A549 (cell line): ENCODE measurements around the gene PPP2R2C. TPM values are rescaled to one million over a fixed set of nuclear protein-coding genes. Genes with fewer than 3 reads are reported as not detected.
A peak's percentile ranks its signal among the peaks of the same experiment; 100 is the strongest.

Source experiments
- ATAC-seq, 2 experiments: fragments of 200-7000 bp in 1 of 2; fragments of >200 bp in 1 of 2; cut with Nextera tagmentation in 1 of 2; cut with Tn5 transposase in 1 of 2; 3 replicates each; pipeline versions ENCODE4 v1.8.0 to v1.9.1; 2018 to 2020; ENCODE audit warnings: mild to moderate bottlenecking in 1 of 2, moderate library complexity in 1 of 2
- CTCF ChIA-PET: fragments of 300-600 bp; sonication (Branson Sonifier 250); formaldehyde crosslinking; extraction: SDS; loops from one replicate; lab custom pipeline; 2021; ENCODE audit warnings: antibody characterized with exemption, inconsistent platforms; lab: Yijun Ruan, JAX
- POLR2A ChIA-PET: fragments of 350-600 bp; formaldehyde crosslinking; extraction: SDS; loops from one replicate; lab custom pipeline; 2021; ENCODE audit warnings: antibody characterized with exemption, inconsistent platforms; lab: Yijun Ruan, JAX
- DNase-seq, 2 experiments: peaks; one replicate each; pipeline versions ENCODE4 v3.0.0 to v3.0.0-alpha.2; 2011 to 2016; ENCODE audit warnings: low read depth in 1 of 2, low spot score in 1 of 2
- FAIRE-seq: peaks from 2 replicates; lab custom pipeline; 2011; peaks lifted over from hg19 to GRCh38; lab: Jason Lieb, UNC
- H3K27ac ChIP-seq, 2 experiments: fragments of >200 bp; sonication (Bioruptor Twin); formaldehyde crosslinking; 3 replicates each; pipeline ENCODE4 v1.5.1; 2016 to 2017
- H3K4me1 ChIP-seq: fragments of >200 bp; sonication (Bioruptor Twin); formaldehyde crosslinking; 3 replicates; pipeline ENCODE4 v1.6.1; 2016
- H3K4me2 ChIP-seq: fragments of >200 bp; sonication (Bioruptor Twin); formaldehyde crosslinking; 3 replicates; pipeline ENCODE4 v1.6.1; 2016
- H3K4me3 ChIP-seq: fragments of >200 bp; sonication (Bioruptor Twin); formaldehyde crosslinking; 3 replicates; pipeline ENCODE4 v1.5.1; 2016
- H3K9me3 ChIP-seq: fragments of >200 bp; sonication (Bioruptor Twin); formaldehyde crosslinking; 3 replicates; pipeline ENCODE4 v1.6.1; 2016
- CHD4 ChIP-seq: fragments of 200-600 bp; sonication (generic); IDR thresholded peaks from 2 replicates; pipeline ENCODE4 v1.6.1; 2016; ENCODE audit warnings: antibody characterized with exemption, mild to moderate bottlenecking, borderline replicate concordance
- EHMT2 ChIP-seq: fragments of 200-600 bp; sonication (generic); IDR thresholded peaks from 2 replicates; pipeline ENCODE4 v1.6.1; 2016; ENCODE audit warnings: antibody characterized with exemption, low read depth, mild to moderate bottlenecking, moderate library complexity
- FOSL2 ChIP-seq, 2 experiments: fragments of 450-650 bp in 1 of 2; fragments of >200 bp in 1 of 2; sonication (Bioruptor Twin) in 1 of 2; formaldehyde crosslinking; IDR thresholded peaks; 2 replicates each; pipeline versions ENCODE4 v1.5.0 to v1.6.1; 2016 to 2020; ENCODE audit warnings: mild to moderate bottlenecking in 1 of 2, moderate library complexity in 1 of 2
- FOXS1 ChIP-seq: fragments of 250-450 bp; sonication (Bioruptor Pico); IDR thresholded peaks from 2 replicates; pipeline ENCODE4 v1.5.0; 2020; ENCODE audit warnings: mild to moderate bottlenecking, moderate library complexity
- GATA3 ChIP-seq: IDR thresholded peaks from 2 replicates; pipeline ENCODE4 v1.6.1; 2012; ENCODE audit warnings: borderline replicate concordance
- HOXB5 ChIP-seq: fragments of 250-450 bp; sonication (Bioruptor Pico); IDR thresholded peaks from 2 replicates; pipeline ENCODE4 v1.5.0; 2020; ENCODE audit warnings: mild to moderate bottlenecking, moderate library complexity
- MAFK ChIP-seq: fragments of 450-650 bp; IDR thresholded peaks from 2 replicates; pipeline ENCODE4 v1.6.1; 2014; ENCODE audit not compliant: partially characterized antibody
- NPAS2 ChIP-seq: fragments of 250-450 bp; sonication (Bioruptor Pico); IDR thresholded peaks from 2 replicates; pipeline ENCODE4 v1.8.0; 2022; ENCODE audit warnings: mild to moderate bottlenecking, moderate library complexity, borderline replicate concordance
- NR3C1 ChIP-seq: fragments of >200 bp; sonication (Bioruptor Twin); formaldehyde crosslinking; IDR thresholded peaks from 3 replicates; pipeline ENCODE4 v1.6.1; 2017
- RAD21 ChIP-seq, 2 experiments: fragments of >200 bp in 1 of 2; sonication (Bioruptor Twin) in 1 of 2; formaldehyde crosslinking in 1 of 2; IDR thresholded peaks in 1 of 2; conservative IDR thresholded peaks in 1 of 2; 2 replicates in 1 of 2; 3 replicates in 1 of 2; pipeline ENCODE4 v1.6.1; 2012 to 2018; ENCODE audit warnings: inconsistent platforms in 1 of 2
- ZFP36 ChIP-seq: fragments of 450-650 bp; IDR thresholded peaks from 2 replicates; pipeline ENCODE4 v1.6.1; 2014; ENCODE audit warnings: borderline replicate concordance; ENCODE audit not compliant: partially characterized antibody
- WGBS: methylation state at CpG from one replicate; pipeline ENCODE4 v1.1.6; 2017; ENCODE audit errors: missing lambda C conversion rate; 5-methylcytosine and 5-hydroxymethylcytosine counted together
- polyA plus RNA-seq, 4 experiments: library from polyadenylated mRNA; depleted of rRNA in 3 of 4; stranded (reverse); fragments of >200 nt; fragmentation: RNase III in 1 of 4; extraction: RNeasy Plus Mini Kit Qiagen cat#74134 plus additional on column Dnase treatment in 1 of 4; gene quantifications; 2 replicates in 3 of 4; 3 replicates in 1 of 4; pipeline ENCODE4 v1.2.3, GENCODE V29; 2011 to 2017
- TF ChIP-seq, protein P1 (sequence below): fragments of 150-350 bp; IDR thresholded peaks from 2 replicates; pipeline ENCODE4 v1.6.1; 2014; ENCODE audit warnings: low read depth, mild to moderate bottlenecking, low read length
- TF ChIP-seq, protein P2 (sequence below): fragments of >200 bp; sonication (Bioruptor Twin); formaldehyde crosslinking; IDR thresholded peaks from 3 replicates; pipeline ENCODE4 v1.6.1; 2016
- TF ChIP-seq, protein P3 (sequence below): IDR thresholded peaks from 2 replicates; pipeline ENCODE4 v1.6.1; 2012
- TF ChIP-seq, protein P4 (sequence below): fragments of 450-650 bp; IDR thresholded peaks from 2 replicates; pipeline ENCODE4 v1.6.1; 2014; ENCODE audit warnings: antibody characterized with exemption

Gene PPP2R2C
- polyA plus RNA-seq, 2 of the 4 experiments (the other 2 are of a cell fraction) = 23.9 to 29.4 TPM

DNA sequence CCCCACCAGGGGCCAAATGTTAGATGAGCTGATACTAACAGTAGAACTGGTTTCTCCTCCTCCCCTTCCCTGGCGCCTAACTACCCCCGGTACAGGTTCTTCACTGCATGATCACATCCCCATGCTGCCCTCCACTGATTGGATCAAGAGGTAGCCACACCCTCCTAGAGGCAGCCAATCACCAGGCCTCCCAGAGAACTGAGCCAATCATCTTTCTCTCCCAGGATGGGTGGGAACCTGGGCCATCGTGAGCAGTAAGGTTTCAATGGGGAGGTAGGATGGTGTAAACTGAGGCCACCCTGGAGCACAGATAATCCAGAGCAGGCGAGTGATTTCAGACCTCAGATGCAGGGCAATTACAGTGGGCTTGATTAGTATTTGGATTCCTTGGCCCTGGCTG, 64.2 kb downstream of the PPP2R2C start:
- CTCF ChIA-PET = interaction anchor here (0.9 to 1.2 kb wide), 2 partner anchors 81 to 410 kb away, joined by 3 read pairs; no protein-coding TSS in a partner anchor
- no peak overlapping the region for H3K4me3 ChIP-seq
- WGBS = 90% methylated on average over 2 of the region's 4 CpGs
- DNase-seq = peak in 1 of 2 experiments; percentile 12
- TF ChIP-seq HOXB5 = no peak
- TF ChIP-seq EHMT2 = no peak
- no peak for TF ChIP-seq MAFK
- TF ChIP-seq, protein P1, sequence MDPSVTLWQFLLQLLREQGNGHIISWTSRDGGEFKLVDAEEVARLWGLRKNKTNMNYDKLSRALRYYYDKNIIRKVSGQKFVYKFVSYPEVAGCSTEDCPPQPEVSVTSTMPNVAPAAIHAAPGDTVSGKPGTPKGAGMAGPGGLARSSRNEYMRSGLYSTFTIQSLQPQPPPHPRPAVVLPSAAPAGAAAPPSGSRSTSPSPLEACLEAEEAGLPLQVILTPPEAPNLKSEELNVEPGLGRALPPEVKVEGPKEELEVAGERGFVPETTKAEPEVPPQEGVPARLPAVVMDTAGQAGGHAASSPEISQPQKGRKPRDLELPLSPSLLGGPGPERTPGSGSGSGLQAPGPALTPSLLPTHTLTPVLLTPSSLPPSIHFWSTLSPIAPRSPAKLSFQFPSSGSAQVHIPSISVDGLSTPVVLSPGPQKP = no peak
- TF ChIP-seq NR3C1 = no peak
- TF ChIP-seq, all 56 proteins: peak for 0
- no peaks in the 10 kb centered on the region for H3K9me3 ChIP-seq
- ATAC-seq = peak in 1 of 2 experiments; percentile 49; a peak in 2 of 6 replicates
- H3K4me1 ChIP-seq = no peaks in the 10 kb centered on the region
- H3K27ac ChIP-seq = no peak overlapping the region
- POLR2A ChIA-PET = no interaction called here
- FAIRE-seq = no peak
- H3K4me2 ChIP-seq = no peak overlapping the region

DNA sequence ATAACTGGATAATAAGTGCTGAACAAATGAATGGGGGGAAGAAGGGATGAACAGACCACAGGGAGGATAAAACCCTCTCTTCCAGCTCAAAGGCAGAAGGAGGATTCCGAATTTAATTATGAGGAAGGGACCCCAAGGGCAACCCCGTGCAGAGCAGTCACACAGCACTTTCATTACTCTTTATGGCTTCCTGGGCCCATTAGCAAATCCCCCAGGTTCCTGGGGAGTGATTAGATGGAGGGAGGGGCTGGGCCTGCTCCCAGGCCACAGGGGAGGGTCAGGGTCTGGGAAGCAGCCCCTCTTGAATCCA, 67.1 kb downstream of the PPP2R2C start:
- 76% methylated on average over 2 of the region's 2 CpGs for WGBS
- Histone ChIP-seq H3K9me3 (no peaks in the 10 kb centered on the region), H3K4me1 (no peaks in the 10 kb centered on the region), H3K27ac (no peak overlapping the region), H3K4me3 (no peak overlapping the region), H3K4me2 (no peak overlapping the region)
- FAIRE-seq (no peak), DNase-seq (no peak), ATAC-seq (no peak)
- POLR2A ChIA-PET = no interaction called here
- CTCF ChIA-PET = no interaction called here
- no peak for TF ChIP-seq FOXS1 (CRISPR knock-in tag)
- TF ChIP-seq CHD4 = no peak
- TF ChIP-seq HOXB5 = no peak
- TF ChIP-seq GATA3 = no peak
- TF ChIP-seq, protein P2, sequence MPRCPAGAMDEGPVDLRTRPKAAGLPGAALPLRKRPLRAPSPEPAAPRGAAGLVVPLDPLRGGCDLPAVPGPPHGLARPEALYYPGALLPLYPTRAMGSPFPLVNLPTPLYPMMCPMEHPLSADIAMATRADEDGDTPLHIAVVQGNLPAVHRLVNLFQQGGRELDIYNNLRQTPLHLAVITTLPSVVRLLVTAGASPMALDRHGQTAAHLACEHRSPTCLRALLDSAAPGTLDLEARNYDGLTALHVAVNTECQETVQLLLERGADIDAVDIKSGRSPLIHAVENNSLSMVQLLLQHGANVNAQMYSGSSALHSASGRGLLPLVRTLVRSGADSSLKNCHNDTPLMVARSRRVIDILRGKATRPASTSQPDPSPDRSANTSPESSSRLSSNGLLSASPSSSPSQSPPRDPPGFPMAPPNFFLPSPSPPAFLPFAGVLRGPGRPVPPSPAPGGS = no peak
- no peak for TF ChIP-seq NPAS2 (CRISPR knock-in tag)
- no peak for TF ChIP-seq RAD21 (conservative IDR thresholded peaks at IDR 0.05 in 1 of 2, IDR thresholded peaks at IDR 0.05 in 1 of 2)
- no peak for TF ChIP-seq MAFK
- TF ChIP-seq, protein P3, sequence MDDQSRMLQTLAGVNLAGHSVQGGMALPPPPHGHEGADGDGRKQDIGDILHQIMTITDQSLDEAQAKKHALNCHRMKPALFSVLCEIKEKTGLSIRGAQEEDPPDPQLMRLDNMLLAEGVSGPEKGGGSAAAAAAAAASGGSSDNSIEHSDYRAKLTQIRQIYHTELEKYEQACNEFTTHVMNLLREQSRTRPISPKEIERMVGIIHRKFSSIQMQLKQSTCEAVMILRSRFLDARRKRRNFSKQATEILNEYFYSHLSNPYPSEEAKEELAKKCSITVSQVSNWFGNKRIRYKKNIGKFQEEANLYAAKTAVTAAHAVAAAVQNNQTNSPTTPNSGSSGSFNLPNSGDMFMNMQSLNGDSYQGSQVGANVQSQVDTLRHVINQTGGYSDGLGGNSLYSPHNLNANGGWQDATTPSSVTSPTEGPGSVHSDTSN = no peak
- TF ChIP-seq, protein P4, sequence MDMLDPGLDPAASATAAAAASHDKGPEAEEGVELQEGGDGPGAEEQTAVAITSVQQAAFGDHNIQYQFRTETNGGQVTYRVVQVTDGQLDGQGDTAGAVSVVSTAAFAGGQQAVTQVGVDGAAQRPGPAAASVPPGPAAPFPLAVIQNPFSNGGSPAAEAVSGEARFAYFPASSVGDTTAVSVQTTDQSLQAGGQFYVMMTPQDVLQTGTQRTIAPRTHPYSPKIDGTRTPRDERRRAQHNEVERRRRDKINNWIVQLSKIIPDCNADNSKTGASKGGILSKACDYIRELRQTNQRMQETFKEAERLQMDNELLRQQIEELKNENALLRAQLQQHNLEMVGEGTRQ = no peak
- TF ChIP-seq ZFP36 = no peak

DNA sequence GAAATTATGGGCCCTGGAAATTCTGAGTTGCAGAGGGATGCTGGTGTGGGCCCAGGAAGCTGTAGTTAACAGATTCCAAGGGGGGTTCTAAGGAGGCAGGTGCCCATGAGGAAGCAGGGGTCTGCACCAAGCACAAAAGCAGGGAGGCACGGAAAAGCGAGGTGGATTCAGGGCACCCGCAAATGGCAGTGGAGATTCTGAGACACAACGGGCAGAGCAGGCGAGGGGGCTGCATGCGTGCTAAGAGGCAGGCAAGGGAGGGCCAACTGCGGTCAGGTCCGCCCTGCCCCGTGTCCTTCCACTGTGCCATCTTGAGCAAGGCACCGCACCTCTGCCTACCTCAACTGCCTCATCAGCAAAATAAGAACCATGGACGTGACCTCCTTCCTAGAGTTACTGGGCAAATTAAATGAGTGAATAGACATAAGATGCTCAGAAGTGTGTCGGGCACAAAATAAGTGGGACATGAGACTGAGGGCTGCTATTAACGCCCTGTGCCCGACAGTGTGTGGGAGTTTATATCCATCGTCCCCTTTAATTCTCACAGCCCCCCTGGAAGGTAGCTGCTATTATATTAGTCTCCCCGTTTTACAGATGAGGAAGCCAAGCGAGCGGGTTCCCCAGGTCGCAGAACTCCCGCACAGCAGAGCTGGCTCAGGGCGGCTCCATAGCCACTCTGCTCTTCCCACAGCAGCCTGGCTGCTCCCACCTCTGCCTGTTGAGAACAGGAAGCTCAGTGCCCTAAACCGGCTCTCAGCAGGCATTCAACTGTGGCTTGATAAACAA, 67.6 kb downstream of the PPP2R2C start:
- Histone ChIP-seq H3K4me2 (no peak overlapping the region), H3K4me3 (no peak overlapping the region), H3K4me1 (no peaks in the 10 kb centered on the region), H3K27ac (no peak overlapping the region), H3K9me3 (no peaks in the 10 kb centered on the region)
- ChIA-PET POLR2A (no interaction called here), CTCF (no interaction called here)
- FAIRE-seq = no peak
- no peak for DNase-seq
- TF ChIP-seq, protein P3 = no peak
- TF ChIP-seq FOSL2 (IDR thresholded peaks at IDR 0.05) (no peak), FOSL2 (CRISPR knock-in tag; IDR thresholded peaks at IDR 0.05) (no peak), MAFK (peak; percentile 36)
- WGBS = 92% methylated on average over 21 of the region's 22 CpGs
- ATAC-seq = no peak
